Hepatocyte (in vitro differentiated cells): ENCODE results near the gene RPS6KA4.

Experiments
- EZH2 ChIP-seq: fragments of 200-600 bp; sonication (generic); IDR thresholded peaks from 2 replicates; pipeline ENCODE4 v1.6.1; 2016; ENCODE audit warnings: antibody characterized with exemption, mild to moderate bottlenecking, borderline replicate concordance
- TF ChIP-seq, protein P1 (sequence below): fragments of 200-600 bp; sonication (generic); IDR thresholded peaks from 2 replicates; pipeline ENCODE4 v1.5.1; 2016; ENCODE audit warnings: antibody characterized with exemption, mild to moderate bottlenecking; ENCODE audit not compliant: poor library complexity

DNA sequence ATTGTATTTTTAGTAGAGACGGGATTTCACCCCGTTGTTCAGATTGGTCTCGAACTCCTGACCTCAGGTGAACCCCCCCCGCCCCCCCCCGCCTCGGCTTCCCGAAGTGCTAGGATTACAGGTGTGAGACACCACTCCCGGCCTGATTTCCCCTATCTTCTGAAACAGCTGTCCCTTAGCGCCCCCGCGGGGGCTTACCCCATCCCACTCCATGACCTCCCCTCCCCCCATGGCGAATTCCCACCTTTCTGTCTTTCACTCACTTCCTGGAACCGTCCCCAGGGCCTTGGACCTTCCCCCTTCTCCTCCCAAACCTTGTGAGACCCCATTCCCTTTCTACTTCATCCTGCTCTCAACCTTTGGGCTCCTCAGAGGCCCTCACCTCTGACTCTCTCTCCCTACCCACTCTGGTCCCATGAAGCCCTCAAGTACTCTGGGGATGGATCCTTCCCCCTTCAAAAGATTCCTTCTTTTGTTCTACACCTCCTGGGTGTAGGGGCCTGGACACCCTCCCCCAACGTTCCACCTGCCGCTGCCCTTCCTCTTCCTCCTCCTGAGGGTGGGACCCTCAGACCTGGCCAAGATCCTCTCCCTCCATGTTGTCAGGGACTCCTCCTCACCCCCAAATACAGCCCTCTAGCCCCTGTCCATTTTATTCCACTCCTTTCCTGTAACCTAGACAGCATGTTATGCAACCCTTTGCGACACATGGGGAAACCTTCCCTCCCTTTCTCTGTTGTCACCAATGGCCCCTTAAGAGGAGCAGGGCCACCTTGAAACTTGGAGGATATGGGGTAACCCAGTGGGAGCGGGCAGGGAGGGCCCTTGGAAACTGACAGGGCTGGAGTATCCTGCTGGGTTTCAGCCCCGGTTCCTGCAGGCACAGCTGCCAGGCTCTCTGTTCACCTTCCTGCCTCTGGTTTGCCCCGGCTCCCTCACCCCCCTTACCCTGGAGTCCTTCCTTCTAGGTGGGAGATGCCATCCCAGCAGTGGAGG, 39.9 kb upstream of the RPS6KA4 start:
- TF ChIP-seq, protein P1, sequence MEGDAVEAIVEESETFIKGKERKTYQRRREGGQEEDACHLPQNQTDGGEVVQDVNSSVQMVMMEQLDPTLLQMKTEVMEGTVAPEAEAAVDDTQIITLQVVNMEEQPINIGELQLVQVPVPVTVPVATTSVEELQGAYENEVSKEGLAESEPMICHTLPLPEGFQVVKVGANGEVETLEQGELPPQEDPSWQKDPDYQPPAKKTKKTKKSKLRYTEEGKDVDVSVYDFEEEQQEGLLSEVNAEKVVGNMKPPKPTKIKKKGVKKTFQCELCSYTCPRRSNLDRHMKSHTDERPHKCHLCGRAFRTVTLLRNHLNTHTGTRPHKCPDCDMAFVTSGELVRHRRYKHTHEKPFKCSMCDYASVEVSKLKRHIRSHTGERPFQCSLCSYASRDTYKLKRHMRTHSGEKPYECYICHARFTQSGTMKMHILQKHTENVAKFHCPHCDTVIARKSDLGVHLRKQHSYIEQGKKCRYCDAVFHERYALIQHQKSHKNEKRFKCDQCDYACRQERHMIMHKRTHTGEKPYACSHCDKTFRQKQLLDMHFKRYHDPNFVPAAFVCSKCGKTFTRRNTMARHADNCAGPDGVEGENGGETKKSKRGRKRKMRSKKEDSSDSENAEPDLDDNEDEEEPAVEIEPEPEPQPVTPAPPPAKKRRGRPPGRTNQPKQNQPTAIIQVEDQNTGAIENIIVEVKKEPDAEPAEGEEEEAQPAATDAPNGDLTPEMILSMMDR = no peak
- TF ChIP-seq EZH2 = no peak
